OCI-LY7 (cell line): ENCODE data around the gene C18orf54. TPM values are rescaled to one million over a fixed set of nuclear protein-coding genes. Genes with fewer than 3 reads are reported as not detected.

Source experiments
- BruUV-seq: library from RNA; stranded (reverse); fragments of 400-500 nt; replicated peaks from 2 replicates; lab custom pipeline; 2021; lab: Mats Ljungman, UMichigan
- CTCF ChIA-PET: fragments of 300-600 bp; sonication (Branson Sonifier 250); formaldehyde crosslinking; loops from one replicate; lab custom pipeline; 2022; ENCODE audit warnings: antibody characterized with exemption; ENCODE audit not compliant: unreplicated experiment; lab: Charles Lee
- POLR2A ChIA-PET: fragments of 300-600 bp; sonication (Branson Sonifier 250); formaldehyde crosslinking; loops from one replicate; lab custom pipeline; 2022; ENCODE audit warnings: antibody characterized with exemption; lab: Charles Lee
- DNase-seq: peaks from one replicate; pipeline ENCODE4 v3.0.0-alpha.2; 2015; ENCODE audit warnings: low spot score
- H2AFZ ChIP-seq: fragments of 200-600 bp; sonication (generic), shearing (Covaris generic); 2 replicates; pipeline ENCODE4 v1.6.1; 2014; ENCODE audit warnings: mild to moderate bottlenecking, antibody characterized with exemption, low read length, moderate library complexity
- H3K27ac ChIP-seq: fragments of 200-600 bp; sonication (generic); 2 replicates; pipeline ENCODE4 v1.5.1; 2014; ENCODE audit warnings: mixed run types, low read depth, mild to moderate bottlenecking, moderate library complexity, low read length, inconsistent platforms; ENCODE audit not compliant: poor library complexity, severe bottlenecking
- H3K36me3 ChIP-seq: fragments of 200-600 bp; sonication (generic); 2 replicates; pipeline ENCODE4 v1.6.1; 2014; ENCODE audit warnings: mild to moderate bottlenecking, antibody characterized with exemption, low read length, moderate library complexity, mixed read lengths; ENCODE audit not compliant: insufficient read depth
- H3K4me1 ChIP-seq: fragments of 200-600 bp; sonication (generic); 2 replicates; pipeline ENCODE4 v1.5.1; 2014; ENCODE audit warnings: mild to moderate bottlenecking, low read length; ENCODE audit not compliant: insufficient read depth, poor library complexity, severe bottlenecking
- H3K4me2 ChIP-seq: fragments of 200-600 bp; sonication (generic); 2 replicates; pipeline ENCODE4 v1.6.1; 2014; ENCODE audit warnings: mild to moderate bottlenecking, low read length
- H3K4me3 ChIP-seq: fragments of 200-600 bp; sonication (generic); 2 replicates; pipeline ENCODE4 v1.5.1; 2014; ENCODE audit warnings: mild to moderate bottlenecking, low read depth, low read length; ENCODE audit not compliant: poor library complexity, severe bottlenecking
- H3K79me2 ChIP-seq: fragments of 200-600 bp; sonication (generic); 2 replicates; pipeline ENCODE4 v1.6.1; 2016; ENCODE audit warnings: low read depth, mild to moderate bottlenecking, low read length, moderate library complexity, mixed read lengths; ENCODE audit not compliant: insufficient read depth
- H3K9me2 ChIP-seq: fragments of 200-600 bp; sonication (generic); 2 replicates; pipeline ENCODE4 v1.6.1; 2016; ENCODE audit warnings: mild to moderate bottlenecking, low read length, mixed read lengths; ENCODE audit not compliant: insufficient read depth
- H3K9me3 ChIP-seq: fragments of 200-600 bp; sonication (generic); 2 replicates; pipeline ENCODE4 v1.6.1; 2014; ENCODE audit warnings: mild to moderate bottlenecking, mixed run types, low read length, mixed read lengths
- H4K20me1 ChIP-seq: fragments of 200-600 bp; sonication (generic); 2 replicates; pipeline ENCODE4 v1.6.1; 2014; ENCODE audit warnings: mild to moderate bottlenecking, antibody characterized with exemption, low read length, moderate library complexity, mixed read lengths; ENCODE audit not compliant: insufficient read depth
- CTCF ChIP-seq: fragments of 200-600 bp; sonication (generic); conservative IDR thresholded peaks from 2 replicates; pipeline ENCODE4 v1.5.1; 2014; ENCODE audit warnings: mild to moderate bottlenecking, antibody characterized with exemption, low read length, moderate library complexity, mixed read lengths
- EZH2phosphoT487 ChIP-seq: fragments of 200-600 bp; sonication (generic); IDR thresholded peaks from 2 replicates; pipeline ENCODE4 v1.6.1; 2018; ENCODE audit warnings: low read depth, borderline replicate concordance, mild to moderate bottlenecking, mixed run types, antibody characterized with exemption, low read length, moderate library complexity, mixed read lengths
- intact Hi-C: fragments of 100-400 bp; cut with micrococcal nuclease; formaldehyde crosslinking; loops from one replicate; pipeline ENCODE4 v1.10.0; 2022; ENCODE audit not compliant: unreplicated experiment
- total RNA-seq, 2 experiments: library from RNA; depleted of rRNA in 1 of 2; stranded (reverse); fragments of >200 nt in 1 of 2; shearing (Covaris generic) in 1 of 2; gene quantifications; 2 replicates each; pipeline ENCODE4 v1.2.3, GENCODE V29; 2014 to 2022

Gene C18orf54
- total RNA-seq, 2 experiments from 2014 or later: 4.9 to 14.1 TPM

GRCh38 chr18:54415086-54415485 is 57.4 kb downstream of the C18orf54 start:
- no peak for DNase-seq
- H3K9me2 ChIP-seq: no peaks in the 10 kb centered on the region
- no peak overlapping the region for H3K4me2 ChIP-seq
- H3K36me3 ChIP-seq: no peaks in the 10 kb centered on the region
- BruUV-seq: no TSS peak
- intact Hi-C loops: loop anchor here (10.0 kb wide), 1 partner anchor 490 kb away; no protein-coding TSS in a partner anchor
- no peaks in the 10 kb centered on the region for H4K20me1 ChIP-seq
- H3K27ac ChIP-seq: no peak overlapping the region
- no peak overlapping the region for H2AFZ ChIP-seq
- no peaks in the 10 kb centered on the region for H3K79me2 ChIP-seq
- no peaks in the 10 kb centered on the region for H3K9me3 ChIP-seq
- no peak overlapping the region for H3K4me3 ChIP-seq
- ChIA-PET CTCF (no interaction called here), POLR2A (no interaction called here)
- TF ChIP-seq EZH2phosphoT487: no peak
- no peak for TF ChIP-seq CTCF
- no peaks in the 10 kb centered on the region for H3K4me1 ChIP-seq

- H3K27ac ChIP-seq: no peak overlapping the region
- no peaks in the 10 kb centered on the region for H4K20me1 ChIP-seq
- no peaks in the 10 kb centered on the region for H3K79me2 ChIP-seq
- H3K9me2 ChIP-seq: no peaks in the 10 kb centered on the region
- intact Hi-C loops: loop anchor here (10.0 kb wide), 1 partner anchor 492 kb away; no protein-coding TSS in a partner anchor
- no peaks in the 10 kb centered on the region for H3K9me3 ChIP-seq
- H2AFZ ChIP-seq: no peak overlapping the region
- DNase-seq: no peak
- ChIA-PET CTCF (no interaction called here), POLR2A (no interaction called here)
- H3K4me3 ChIP-seq: no peak overlapping the region
- TF ChIP-seq EZH2phosphoT487: no peak
- no peak for TF ChIP-seq CTCF
- H3K4me2 ChIP-seq: no peak overlapping the region
- no TSS peak for BruUV-seq
- H3K4me1 ChIP-seq: no peaks in the 10 kb centered on the region
- H3K36me3 ChIP-seq: no peaks in the 10 kb centered on the region
Measured at GRCh38 chr18:54416436-54416835, 58.7 kb downstream of the C18orf54 start.

GRCh38 chr18:54423831-54424230 is 66.1 kb downstream of the C18orf54 start:
- Histone ChIP-seq H3K9me2 (no peaks in the 10 kb centered on the region), H3K36me3 (no peaks in the 10 kb centered on the region), H3K4me1 (no peaks in the 10 kb centered on the region), H3K4me2 (no peak overlapping the region), H4K20me1 (no peaks in the 10 kb centered on the region), H3K9me3 (no peaks in the 10 kb centered on the region), H3K79me2 (no peaks in the 10 kb centered on the region), H2AFZ (no peak overlapping the region), H3K4me3 (no peak overlapping the region), H3K27ac (no peak overlapping the region)
- TF ChIP-seq EZH2phosphoT487 (no peak), CTCF (no peak)
- no TSS peak for BruUV-seq
- intact Hi-C loops: no loop called here
- ChIA-PET POLR2A (interaction anchor here (0.6 kb wide), 1 partner anchor 208 kb away, joined by 3 read pairs; no protein-coding TSS in a partner anchor), CTCF (no interaction called here)
- no peak for DNase-seq
